ENCODE data around the gene UBE2J1.

DNA sequence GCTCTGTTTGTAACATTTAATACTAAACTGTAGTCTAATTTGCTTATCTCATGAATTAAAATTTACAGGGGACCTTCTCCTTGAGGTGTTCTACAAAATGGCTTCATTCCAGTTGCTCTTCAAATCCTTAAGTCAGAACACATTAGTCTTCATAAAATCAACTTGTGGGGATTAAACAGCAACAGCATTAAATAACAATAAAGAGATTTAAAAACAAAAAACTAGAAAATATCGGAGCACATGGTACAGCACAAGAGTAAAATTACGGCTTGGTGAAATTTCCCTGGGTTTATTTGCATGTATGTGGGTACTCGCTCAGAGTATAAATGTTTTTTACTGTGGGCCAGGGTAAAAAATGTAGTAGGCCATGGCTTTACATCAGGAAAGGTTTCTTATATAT, 47.5 kb upstream of the UBE2J1 start:
- TF ChIP-seq EZH2phosphoT487 (IDR thresholded peaks at IDR 0.05; ENCODE audit: insufficient read depth, low read depth) (no peak), EZH2 (IDR thresholded peaks at IDR 0.05; ENCODE audit: insufficient read depth, poor library complexity, severe bottlenecking) (no peak)
